ENCODE results near the gene MEPE.
A peak's percentile ranks its signal among the peaks of the same experiment; 100 is the strongest.

MEPE gene

GRCh38 chr4:87832669-87833068, at the start of gene MEPE:
Gene MEPE (plus strand): TSS chr4:87832969. CDS start chr4:87834715, 1,746 bp downstream.
- DNase-seq, result no peak

GRCh38 chr4:87783781-87784180, 49.0 kb upstream of the MEPE start:
- DNase-seq, result no peak

- DNase-seq, result no peak
Measured at GRCh38 chr4:87785731-87786509, 46.8 kb upstream of the MEPE start.

GRCh38 chr4:87799301-87800113, 33.3 kb upstream of the MEPE start, which contains the start of gene IBSP:
Gene IBSP (plus strand): TSS chr4:87799554. CDS start chr4:87802362, 2,808 bp downstream.
- DNase-seq, result no peak

- DNase-seq, result no peak
Measured at GRCh38 chr4:87802858-87803257, 29.9 kb upstream of the MEPE start.

- no peak for DNase-seq
Measured at GRCh38 chr4:87803421-87803820, 29.3 kb upstream of the MEPE start.

GRCh38 chr4:87804871-87805270, 27.9 kb upstream of the MEPE start:
- no peak for DNase-seq

GRCh38 chr4:87805971-87806370, 26.8 kb upstream of the MEPE start:
- DNase-seq, result peak; percentile 56

- peak; percentile 46 for DNase-seq
Measured at GRCh38 chr4:87806520-87806919, 26.2 kb upstream of the MEPE start.

- no peak for DNase-seq
Measured at GRCh38 chr4:87807402-87807801, 25.4 kb upstream of the MEPE start.

- no peak for DNase-seq
Measured at GRCh38 chr4:87811977-87812376, 20.8 kb upstream of the MEPE start.

GRCh38 chr4:87819281-87819919, 13.4 kb upstream of the MEPE start:
- peak; percentile 80 for DNase-seq

GRCh38 chr4:87823200-87823599, 9.6 kb upstream of the MEPE start:
- no peak for DNase-seq

- DNase-seq, result no peak
Measured at GRCh38 chr4:87823724-87824123, 9.0 kb upstream of the MEPE start.

- no peak for DNase-seq
Measured at GRCh38 chr4:87824352-87824751, 8.4 kb upstream of the MEPE start.

GRCh38 chr4:87834401-87834800, 1.6 kb downstream of the MEPE start:
- no peak for DNase-seq

- no peak for DNase-seq
Measured at GRCh38 chr4:87835197-87835596, 2.4 kb downstream of the MEPE start.

GRCh38 chr4:87835743-87836142, 3.0 kb downstream of the MEPE start:
- DNase-seq, result no peak

- no peak for DNase-seq
Measured at GRCh38 chr4:87838205-87838604, 5.4 kb downstream of the MEPE start.

- DNase-seq, result no peak
Measured at GRCh38 chr4:87838890-87839591, 6.3 kb downstream of the MEPE start.

GRCh38 chr4:87839592-87839946, 6.8 kb downstream of the MEPE start:
- no peak for DNase-seq

GRCh38 chr4:87840149-87840548, 7.4 kb downstream of the MEPE start:
- DNase-seq, result no peak

GRCh38 chr4:87843936-87844335, 11.2 kb downstream of the MEPE start:
- peak; percentile 12 for DNase-seq

All from NCI-H226 (cell line).